HFF-Myc (cell line): ENCODE data around the gene ZFHX3.

ENCODE experiments used
- DNase-seq: peaks from one replicate; pipeline ENCODE4 v3.0.0-alpha.2; 2011; ENCODE audit warnings: low read depth; ENCODE audit errors: extremely low read depth
- H3K4me3 ChIP-seq: replicated peaks from 2 replicates; pipeline ENCODE4 v1.5.1; 2011; ENCODE audit warnings: low read depth, mild to moderate bottlenecking, control low read depth, low read length
- CTCF ChIP-seq: IDR thresholded peaks from 2 replicates; pipeline ENCODE4 v1.5.1; 2012; ENCODE audit warnings: mild to moderate bottlenecking, low read depth, low read length, control low read depth; ENCODE audit errors: missing control alignments

Gene ZFHX3

GRCh38 chr16:73026754-73027684 is 20.9 kb downstream of the ZFHX3 start:
- no peak for TF ChIP-seq CTCF
- no peak for DNase-seq
- no peak overlapping the region for H3K4me3 ChIP-seq

GRCh38 chr16:73025856-73026210 is 22.1 kb downstream of the ZFHX3 start:
- no peak for DNase-seq
- no peak for TF ChIP-seq CTCF
- no peak overlapping the region for H3K4me3 ChIP-seq

- no peak overlapping the region for H3K4me3 ChIP-seq
- TF ChIP-seq CTCF, result no peak
- DNase-seq, result no peak
These were observed 22.6 kb downstream of the ZFHX3 start for GRCh38 chr16:73025151-73025855.

- DNase-seq, result no peak
- no peak overlapping the region for H3K4me3 ChIP-seq
- TF ChIP-seq CTCF, result no peak
These were observed 23.3 kb downstream of the ZFHX3 start for GRCh38 chr16:73024571-73025105.

GRCh38 chr16:73023752-73024570 is 24.0 kb downstream of the ZFHX3 start:
- DNase-seq, result no peak
- no peak for TF ChIP-seq CTCF
- no peak overlapping the region for H3K4me3 ChIP-seq

- no peak for TF ChIP-seq CTCF
- no peak overlapping the region for H3K4me3 ChIP-seq
- DNase-seq, result no peak
These were observed 24.6 kb downstream of the ZFHX3 start for GRCh38 chr16:73023320-73023719.
